CD4-positive, alpha-beta T cell (primary cell): ENCODE data around the gene LAMA2. TPM values are rescaled to one million over a fixed set of nuclear protein-coding genes. Genes with fewer than 3 reads are reported as not detected.

Source experiments
- ATAC-seq: fragments of 200-7000 bp; cut with Tn5 transposase; one replicate; pipeline ENCODE4 v1.10.0; 2022; ENCODE audit warnings: mild to moderate bottlenecking; ENCODE audit not compliant: poor library complexity
- CTCF ChIA-PET: fragments of 350-600 bp; sonication (Branson Sonifier 250); formaldehyde crosslinking; loops from one replicate; lab custom pipeline; 2021; ENCODE audit warnings: antibody characterized with exemption, inconsistent platforms; lab: Charles Lee
- POLR2A ChIA-PET: fragments of 350-600 bp; sonication (Branson Sonifier 250); formaldehyde crosslinking; loops from one replicate; lab custom pipeline; 2021; ENCODE audit warnings: antibody characterized with exemption, inconsistent platforms; lab: Charles Lee
- DNase-seq, 14 experiments: peaks; one replicate each; pipeline ENCODE4 v3.0.0-alpha.2; 2013 to 2020; ENCODE audit warnings: mixed read lengths in 2 of 14
- H3K27ac ChIP-seq, 2 donors: one replicate each; pipeline versions ENCODE4 v1.5.1 to v1.7.0; 2013; ENCODE audit warnings: low read length in 2 of 2, low read depth in 1 of 2, mild to moderate bottlenecking in 1 of 2
- H3K27me3 ChIP-seq, 2 experiments: 1 replicate in 1 of 2; 2 replicates in 1 of 2; pipeline versions ENCODE4 v1.6.1 to v1.7.0; 2013; ENCODE audit warnings: low read length in 2 of 2, control low read depth in 1 of 2, mild to moderate bottlenecking in 1 of 2, moderate library complexity in 1 of 2; ENCODE audit not compliant: insufficient read depth in 2 of 2, control insufficient read depth in 1 of 2
- H3K36me3 ChIP-seq: one replicate; pipeline ENCODE4 v1.6.1; 2013; ENCODE audit warnings: low read length, control low read depth; ENCODE audit not compliant: insufficient read depth
- H3K4me1 ChIP-seq: one replicate; pipeline ENCODE4 v1.6.1; 2013; ENCODE audit warnings: low read length, control low read depth; ENCODE audit not compliant: insufficient read depth
- H3K4me3 ChIP-seq: one replicate; pipeline ENCODE4 v1.5.1; 2013; ENCODE audit warnings: mild to moderate bottlenecking, low read length, moderate library complexity
- H3K9me3 ChIP-seq, 2 experiments: 1 replicate in 1 of 2; 2 replicates in 1 of 2; pipeline versions ENCODE4 v1.6.1 to v1.7.0; 2013; ENCODE audit warnings: low read length in 2 of 2, mild to moderate bottlenecking in 2 of 2, control low read depth in 1 of 2, moderate library complexity in 1 of 2; ENCODE audit not compliant: control insufficient read depth in 1 of 2, insufficient read depth in 1 of 2
- H3K27ac Mint-ChIP-seq: one replicate; pipeline ENCODE4 v1.8.0; 2020; ENCODE audit warnings: mixed read lengths
- H3K27me3 Mint-ChIP-seq: one replicate; pipeline ENCODE4 v1.8.0; 2021; ENCODE audit warnings: mixed read lengths
- H3K36me3 Mint-ChIP-seq: one replicate; pipeline ENCODE4 v1.8.0; 2021; ENCODE audit warnings: low read depth, mixed read lengths
- H3K4me1 Mint-ChIP-seq: one replicate; pipeline ENCODE4 v1.8.0; 2021; ENCODE audit warnings: low read depth, mixed read lengths
- H3K4me3 Mint-ChIP-seq: one replicate; pipeline ENCODE4 v1.8.0; 2020; ENCODE audit warnings: mild to moderate bottlenecking, mixed read lengths
- H3K9me3 Mint-ChIP-seq: one replicate; pipeline ENCODE4 v1.8.0; 2020; ENCODE audit warnings: mixed read lengths
- CTCF ChIP-seq: fragments of 200-600 bp; IDR thresholded peaks from one replicate; pipeline ENCODE4 v1.8.0; 2022; ENCODE audit warnings: antibody characterized with exemption, mild to moderate bottlenecking
- intact Hi-C, 2 experiments: fragments of 100-400 bp; cut with DNase I in 1 of 2; cut with micrococcal nuclease in 1 of 2; formaldehyde crosslinking; loops; one replicate each; pipeline versions ENCODE4 v1.15.1 to v1.9.0; 2023 to 2025; cut with DNase I, micrococcal nuclease
- total RNA-seq, 174 experiments: library from RNA in 2 of 174; stranded (reverse) in 2 of 174; gene quantifications; one replicate each; pipeline ENCODE4 v1.2.3 and lab custom pipeline; 2021 to 2026

The LAMA2 gene
- total RNA-seq, 2 experiments from 2014 or later = 0.05 to 0.06 TPM

GRCh38 chr6:129014302-129014701, 131.4 kb downstream of the LAMA2 start:
- H3K36me3 Mint-ChIP-seq = no peaks in the 10 kb centered on the region
- Histone ChIP-seq H3K27ac (no peak overlapping the region), H3K36me3 (no peaks in the 10 kb centered on the region), H3K4me1 (no peaks in the 10 kb centered on the region), H3K9me3 (peaks cover 0 to 4% of the 10 kb centered on the region in 2 experiments), H3K4me3 (no peak overlapping the region), H3K27me3 (no peaks in the 10 kb centered on the region)
- H3K27ac Mint-ChIP-seq = no peak overlapping the region
- no peak for TF ChIP-seq CTCF
- no peaks in the 10 kb centered on the region for H3K9me3 Mint-ChIP-seq
- CTCF ChIA-PET = no interaction called here
- ATAC-seq (no peak), DNase-seq (no peak)
- H3K27me3 Mint-ChIP-seq = no peaks in the 10 kb centered on the region
- no peak overlapping the region for H3K4me3 Mint-ChIP-seq
- intact Hi-C loops = no loop called here
- H3K4me1 Mint-ChIP-seq = no peaks in the 10 kb centered on the region
- POLR2A ChIA-PET = no interaction called here

GRCh38 chr6:129015721-129016120, 132.8 kb downstream of the LAMA2 start:
- intact Hi-C loops = no loop called here
- H3K27me3 ChIP-seq = no peaks in the 10 kb centered on the region
- H3K27ac ChIP-seq = no peak overlapping the region
- Mint-ChIP-seq H3K4me3 (no peak overlapping the region), H3K27ac (no peak overlapping the region), H3K9me3 (no peaks in the 10 kb centered on the region), H3K4me1 (no peaks in the 10 kb centered on the region), H3K27me3 (no peaks in the 10 kb centered on the region), H3K36me3 (no peaks in the 10 kb centered on the region)
- no peak for ATAC-seq
- H3K9me3 ChIP-seq = peaks cover 0 to 8% of the 10 kb centered on the region in 2 experiments
- DNase-seq = no peak
- ChIA-PET POLR2A (no interaction called here), CTCF (no interaction called here)
- H3K4me1 ChIP-seq = no peaks in the 10 kb centered on the region
- TF ChIP-seq CTCF = no peak
- H3K36me3 ChIP-seq = no peaks in the 10 kb centered on the region
- H3K4me3 ChIP-seq = no peak overlapping the region

GRCh38 chr6:129016844-129017243, 133.9 kb downstream of the LAMA2 start:
- DNase-seq (no peak), ATAC-seq (no peak)
- POLR2A ChIA-PET = no interaction called here
- Mint-ChIP-seq H3K4me3 (no peak overlapping the region), H3K27ac (no peak overlapping the region), H3K27me3 (no peaks in the 10 kb centered on the region), H3K4me1 (no peaks in the 10 kb centered on the region), H3K36me3 (no peaks in the 10 kb centered on the region), H3K9me3 (no peaks in the 10 kb centered on the region)
- Histone ChIP-seq H3K4me1 (no peaks in the 10 kb centered on the region), H3K36me3 (no peaks in the 10 kb centered on the region), H3K4me3 (no peak overlapping the region), H3K27ac (no peak overlapping the region), H3K9me3 (peaks cover 0 to 8% of the 10 kb centered on the region in 2 experiments), H3K27me3 (no peaks in the 10 kb centered on the region)
- intact Hi-C loops = no loop called here
- CTCF ChIA-PET = no interaction called here
- no peak for TF ChIP-seq CTCF
